ENCODE measurements around the gene LSS. TPM values are rescaled to one million over a fixed set of nuclear protein-coding genes. Genes with fewer than 3 reads are reported as not detected.
"Not testable (repeated sequence)": the region's sequence is repeated elsewhere in the genome, so short reads cannot be mapped to it uniquely, and the experiment has no call there.

LSS gene
- total and polyA plus RNA-seq, 2 experiments from 2014 or later = 55.0 to 237 TPM

- H3K4me2 ChIP-seq = no peak overlapping the region
- no peak overlapping the region for H3K4me3 ChIP-seq
- H3K4me1 Mint-ChIP-seq = no peaks in the 10 kb centered on the region
- no peak for DNase-seq (ENCODE audit: low spot score)
- H3K79me2 ChIP-seq (replicated peaks; ENCODE audit: insufficient read depth) = no peaks in the 10 kb centered on the region
- peaks cover 28% of the 10 kb centered on the region for H4K20me1 ChIP-seq (replicated peaks; ENCODE audit: insufficient read depth)
- no peaks in the 10 kb centered on the region for H3K4me1 ChIP-seq (ENCODE audit: insufficient read depth)
- TF ChIP-seq CTCF (conservative IDR thresholded peaks at IDR 0.05; ENCODE audit: low read depth in 2 of 2) = no peak
- TF ChIP-seq POLR2AphosphoS5 (IDR thresholded peaks at IDR 0.05; ENCODE audit: low read depth) = peak; percentile 14; the same call in 1 of the 2 replicates
- TF ChIP-seq STAT1 (IDR thresholded peaks at IDR 0.05; ENCODE audit: unreplicated experiment) = no peak
- H3K9me3 Mint-ChIP-seq = no peaks in the 10 kb centered on the region
- peaks cover 50% of the 10 kb centered on the region for H3K36me3 ChIP-seq (ENCODE audit: insufficient read depth)
- no peak overlapping the region for H3K27ac Mint-ChIP-seq
- no peak overlapping the region for H3K27ac ChIP-seq (ENCODE audit: low read depth)
- no peak overlapping the region for H3K4me3 Mint-ChIP-seq
- H3K9me2 ChIP-seq (ENCODE audit: insufficient read depth) = no peaks in the 10 kb centered on the region
- peaks cover 90% of the 10 kb centered on the region for H3K36me3 Mint-ChIP-seq (ENCODE audit: low read depth)
- no peaks in the 10 kb centered on the region for H3K27me3 ChIP-seq (ENCODE audit: insufficient read depth)
- ATAC-seq = no peak
- H3K27me3 Mint-ChIP-seq (ENCODE audit: insufficient read depth, low read depth, poor library complexity) = peaks cover 8% of the 10 kb centered on the region
- H3F3A ChIP-seq (replicated peaks; ENCODE audit: low read depth) = peaks cover 26% of the 10 kb centered on the region
- no peak overlapping the region for H2AFZ ChIP-seq
Measured at GRCh38 chr21:46243960-46244361, 15.4 kb upstream of the LSS start.

- DNase-seq (ENCODE audit: low spot score) = no peak
- Histone ChIP-seq H4K20me1 (replicated peaks; ENCODE audit: insufficient read depth) (peaks cover 23% of the 10 kb centered on the region), H2AFZ (no peak overlapping the region), H3K27ac (ENCODE audit: low read depth) (0 out of 2 replicates have a peak overlapping the region, but pooled peaks have one; percentile 32), H3F3A (replicated peaks; ENCODE audit: low read depth) (peaks cover 26% of the 10 kb centered on the region), H3K4me1 (ENCODE audit: insufficient read depth) (no peaks in the 10 kb centered on the region), H3K9me2 (ENCODE audit: insufficient read depth) (no peaks in the 10 kb centered on the region), H3K27me3 (ENCODE audit: insufficient read depth) (no peaks in the 10 kb centered on the region), H3K4me3 (no peak overlapping the region), H3K79me2 (replicated peaks; ENCODE audit: insufficient read depth) (no peaks in the 10 kb centered on the region), H3K4me2 (no peak overlapping the region), H3K36me3 (ENCODE audit: insufficient read depth) (peaks cover 56% of the 10 kb centered on the region)
- TF ChIP-seq STAT1 (IDR thresholded peaks at IDR 0.05; ENCODE audit: unreplicated experiment) (no peak), EZH2 (IDR thresholded peaks at IDR 0.05; ENCODE audit: low read depth, unreplicated experiment) (no peak), CTCF (conservative IDR thresholded peaks at IDR 0.05; ENCODE audit: low read depth in 2 of 2) (no peak), ZNF114 (CRISPR knock-in tag; IDR thresholded peaks at IDR 0.05) (no peak), POLR2AphosphoS5 (IDR thresholded peaks at IDR 0.05; ENCODE audit: low read depth) (no peak), CREB1 (CRISPR knock-in tag; IDR thresholded peaks at IDR 0.05; ENCODE audit: low read depth) (no peak), EZH2phosphoT487 (IDR thresholded peaks at IDR 0.05; ENCODE audit: unreplicated experiment) (no peak), JUNB (IDR thresholded peaks at IDR 0.05; ENCODE audit: unreplicated experiment) (no peak)
- TF ChIP-seq, protein P1, sequence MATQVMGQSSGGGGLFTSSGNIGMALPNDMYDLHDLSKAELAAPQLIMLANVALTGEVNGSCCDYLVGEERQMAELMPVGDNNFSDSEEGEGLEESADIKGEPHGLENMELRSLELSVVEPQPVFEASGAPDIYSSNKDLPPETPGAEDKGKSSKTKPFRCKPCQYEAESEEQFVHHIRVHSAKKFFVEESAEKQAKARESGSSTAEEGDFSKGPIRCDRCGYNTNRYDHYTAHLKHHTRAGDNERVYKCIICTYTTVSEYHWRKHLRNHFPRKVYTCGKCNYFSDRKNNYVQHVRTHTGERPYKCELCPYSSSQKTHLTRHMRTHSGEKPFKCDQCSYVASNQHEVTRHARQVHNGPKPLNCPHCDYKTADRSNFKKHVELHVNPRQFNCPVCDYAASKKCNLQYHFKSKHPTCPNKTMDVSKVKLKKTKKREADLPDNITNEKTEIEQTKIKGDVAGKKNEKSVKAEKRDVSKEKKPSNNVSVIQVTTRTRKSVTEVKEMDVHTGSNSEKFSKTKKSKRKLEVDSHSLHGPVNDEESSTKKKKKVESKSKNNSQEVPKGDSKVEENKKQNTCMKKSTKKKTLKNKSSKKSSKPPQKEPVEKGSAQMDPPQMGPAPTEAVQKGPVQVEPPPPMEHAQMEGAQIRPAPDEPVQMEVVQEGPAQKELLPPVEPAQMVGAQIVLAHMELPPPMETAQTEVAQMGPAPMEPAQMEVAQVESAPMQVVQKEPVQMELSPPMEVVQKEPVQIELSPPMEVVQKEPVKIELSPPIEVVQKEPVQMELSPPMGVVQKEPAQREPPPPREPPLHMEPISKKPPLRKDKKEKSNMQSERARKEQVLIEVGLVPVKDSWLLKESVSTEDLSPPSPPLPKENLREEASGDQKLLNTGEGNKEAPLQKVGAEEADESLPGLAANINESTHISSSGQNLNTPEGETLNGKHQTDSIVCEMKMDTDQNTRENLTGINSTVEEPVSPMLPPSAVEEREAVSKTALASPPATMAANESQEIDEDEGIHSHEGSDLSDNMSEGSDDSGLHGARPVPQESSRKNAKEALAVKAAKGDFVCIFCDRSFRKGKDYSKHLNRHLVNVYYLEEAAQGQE (IDR thresholded peaks at IDR 0.05; ENCODE audit: unreplicated experiment) = no peak
- H3K4me1 Mint-ChIP-seq = no peaks in the 10 kb centered on the region
- H3K9me3 Mint-ChIP-seq = no peaks in the 10 kb centered on the region
- no peak overlapping the region for H3K4me3 Mint-ChIP-seq
- H3K27ac Mint-ChIP-seq = 0 out of 2 replicates have a peak overlapping the region, but pooled peaks have one; percentile 19
- H3K27me3 Mint-ChIP-seq (ENCODE audit: insufficient read depth, low read depth, poor library complexity) = peaks cover 8% of the 10 kb centered on the region
- H3K36me3 Mint-ChIP-seq (ENCODE audit: low read depth) = peaks cover 90% of the 10 kb centered on the region
- no peak for ATAC-seq
Measured at GRCh38 chr21:46243325-46243724, 14.8 kb upstream of the LSS start.

DNA sequence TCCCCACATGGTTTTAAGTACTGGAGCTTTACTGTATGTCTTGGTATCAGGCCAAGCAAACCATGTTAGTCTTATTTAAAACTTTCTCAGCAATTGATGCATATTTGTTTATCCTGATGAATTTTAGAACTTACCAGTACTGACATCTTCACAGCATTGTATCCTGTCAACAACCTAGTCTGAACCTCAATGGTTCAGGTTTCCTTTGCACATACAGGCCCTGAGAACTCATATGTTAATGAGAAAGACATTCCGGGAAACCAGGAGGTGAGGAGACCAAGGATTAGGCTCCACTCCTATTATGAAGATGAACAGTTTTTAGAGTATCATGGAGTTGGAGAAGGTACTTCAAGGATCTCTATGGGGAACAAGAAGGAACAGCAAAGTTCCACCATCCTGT, 13.0 kb upstream of the LSS start:
- H3K27ac ChIP-seq (ENCODE audit: low read depth) = peak overlapping the region; percentile 32; the same call in 1 of the 2 replicates
- H3K36me3 Mint-ChIP-seq (ENCODE audit: low read depth) = peaks cover 82% of the 10 kb centered on the region
- H3K79me2 ChIP-seq (replicated peaks; ENCODE audit: insufficient read depth); H2AFZ ChIP-seq; H3K27ac Mint-ChIP-seq; H3K9me3 Mint-ChIP-seq; H3K4me3 ChIP-seq; H3K4me1 Mint-ChIP-seq; H3K4me2 ChIP-seq; H3K27me3 Mint-ChIP-seq (ENCODE audit: insufficient read depth, low read depth, poor library complexity); H3K9me2 ChIP-seq (ENCODE audit: insufficient read depth); H3K4me1 ChIP-seq (ENCODE audit: insufficient read depth); H3K4me3 Mint-ChIP-seq; H3K27me3 ChIP-seq (ENCODE audit: insufficient read depth); DNase-seq (ENCODE audit: low spot score); ATAC-seq: not testable (repeated sequence)
- peaks cover 26% of the 10 kb centered on the region for H3F3A ChIP-seq (replicated peaks; ENCODE audit: low read depth)
- H4K20me1 ChIP-seq (replicated peaks; ENCODE audit: insufficient read depth) = peaks cover 20% of the 10 kb centered on the region; the same call in 1 of the 2 replicates
- H3K36me3 ChIP-seq (ENCODE audit: insufficient read depth) = peaks cover 60% of the 10 kb centered on the region
